ENCODE results near the gene ZNF598.

ZNF598 gene

DNA sequence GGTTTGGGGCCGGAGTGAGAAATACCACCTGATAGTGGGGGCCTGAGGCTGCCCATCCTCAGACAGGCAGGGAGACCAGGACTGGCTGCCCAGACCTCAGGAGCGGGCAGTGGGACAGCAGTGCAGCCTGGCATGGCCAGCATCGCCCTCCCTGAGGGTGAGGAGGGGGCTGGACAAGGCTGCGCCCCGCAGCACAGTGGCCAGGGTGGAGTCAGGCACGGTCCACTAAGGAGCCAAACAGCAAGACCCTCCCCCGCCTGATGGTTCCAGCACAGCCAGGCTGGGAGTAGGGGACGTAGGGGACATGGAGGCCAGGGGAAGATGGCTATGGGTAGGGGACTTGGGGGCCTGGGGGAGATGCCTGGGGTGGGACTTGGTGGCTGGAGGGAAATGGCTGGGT is 3.3 kb downstream of the ZNF598 start:
- DNase-seq = no peak
- ATAC-seq = no peak

DNA sequence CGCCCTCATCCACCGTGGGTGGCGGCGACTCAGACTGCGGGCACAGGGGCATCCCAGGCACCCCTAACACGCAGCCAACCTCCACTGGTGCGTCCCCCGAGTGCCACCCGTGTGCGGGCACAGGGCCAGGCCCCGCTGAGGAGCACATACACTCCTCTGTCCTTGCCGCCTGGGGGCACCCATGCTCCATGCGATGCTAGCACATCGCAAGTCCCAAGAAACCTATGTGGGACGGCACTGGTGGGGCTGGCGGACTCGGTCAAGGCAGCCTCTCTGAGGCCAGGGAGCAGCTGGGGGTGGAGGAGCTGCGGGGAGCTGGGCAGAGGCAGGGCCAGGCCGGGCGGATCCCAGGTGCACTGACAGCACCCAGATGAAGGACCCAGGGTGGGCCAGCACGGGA is 4.0 kb downstream of the ZNF598 start:
- no peak for ATAC-seq
- no peak for DNase-seq

DNA sequence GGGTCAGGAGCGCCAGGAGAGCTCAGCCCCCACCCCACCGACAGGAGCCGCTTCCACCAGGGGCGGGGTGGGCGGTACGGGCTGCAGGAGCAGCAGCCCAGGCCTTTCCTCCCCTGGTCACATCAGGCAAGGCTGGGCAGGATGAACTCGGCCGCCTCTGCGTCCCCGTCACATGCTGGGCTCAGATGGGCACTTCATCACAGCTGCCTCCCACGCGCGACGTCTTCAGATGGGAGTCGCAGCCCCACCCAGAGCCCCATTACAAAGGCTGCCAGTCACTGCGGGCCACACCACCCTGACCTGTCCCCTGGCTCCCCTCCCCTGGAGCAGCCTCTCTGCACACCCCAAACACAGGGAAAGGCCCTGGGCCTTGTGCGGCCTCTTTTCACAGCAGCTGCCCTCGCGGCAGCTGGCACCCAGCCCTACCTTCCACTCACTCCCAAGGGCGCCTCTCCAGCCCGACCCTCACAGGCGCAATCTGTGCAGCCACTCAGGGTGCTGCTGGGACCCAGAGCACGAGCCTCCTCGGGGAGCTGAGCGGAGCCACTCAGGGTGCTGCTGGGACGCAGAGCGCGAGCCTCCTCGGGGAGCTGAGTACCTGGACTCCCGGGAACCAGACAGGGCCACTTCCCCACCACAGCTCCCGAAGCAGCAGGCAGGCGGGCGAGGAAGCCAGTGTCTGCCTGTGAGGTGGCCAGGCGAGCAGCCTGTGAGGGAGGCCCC is 4.7 kb downstream of the ZNF598 start:
- ATAC-seq = no peak
- no peak for DNase-seq

DNA sequence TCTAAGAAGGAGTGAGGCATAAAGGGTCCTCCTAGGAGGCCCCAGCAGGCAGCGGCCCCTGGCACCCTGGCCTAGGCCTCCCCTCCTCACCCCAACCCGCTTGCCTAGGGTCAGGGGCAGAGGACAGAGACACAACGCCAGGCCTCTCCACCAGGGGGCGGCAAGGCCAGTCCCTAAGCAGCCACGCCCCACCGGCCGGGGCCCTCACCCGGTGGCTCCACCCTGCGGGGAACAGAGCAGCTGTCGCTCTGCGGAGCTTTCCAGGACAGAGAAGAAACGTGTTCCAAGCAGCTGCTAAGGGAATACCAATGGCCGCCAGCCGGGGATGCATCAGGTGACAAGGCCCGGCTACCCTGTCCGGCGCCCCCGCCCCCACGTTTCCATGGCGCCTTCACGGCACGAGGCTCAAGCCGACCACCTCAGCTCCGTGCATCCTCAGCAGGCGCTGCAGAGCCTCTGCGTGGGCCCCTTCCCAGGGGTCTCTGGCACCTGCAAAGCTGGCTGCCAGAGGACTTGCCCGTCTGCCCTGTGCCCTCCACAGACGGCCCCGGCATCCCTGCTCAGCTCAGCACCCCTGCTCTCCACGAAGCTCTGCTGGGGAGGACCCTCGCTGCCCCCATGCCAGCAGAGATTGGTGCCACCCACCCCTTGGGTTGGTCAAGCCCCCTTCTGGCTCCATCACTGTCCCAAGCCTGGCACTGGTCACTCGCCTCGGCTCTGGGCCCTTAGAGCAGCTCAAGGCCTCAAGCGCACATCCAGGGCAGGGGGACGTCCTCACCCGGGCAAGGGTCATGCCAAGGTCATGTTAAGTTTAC is 5.6 kb downstream of the ZNF598 start:
- ATAC-seq (peak; percentile 83), DNase-seq (peak; percentile 94)

- DNase-seq = no peak
- ATAC-seq = no peak
These were observed 6.3 kb downstream of the ZNF598 start for GRCh38 chr16:2003231-2003826.

- no peak for ATAC-seq
- no peak for DNase-seq
These were observed 7.0 kb downstream of the ZNF598 start for GRCh38 chr16:2002406-2003230.

- ATAC-seq (no peak), DNase-seq (no peak)
These were observed 7.9 kb downstream of the ZNF598 start for GRCh38 chr16:2001456-2002355.

- no peak for ATAC-seq
- DNase-seq = no peak
These were observed 8.6 kb downstream of the ZNF598 start for GRCh38 chr16:2001035-2001434.

DNA sequence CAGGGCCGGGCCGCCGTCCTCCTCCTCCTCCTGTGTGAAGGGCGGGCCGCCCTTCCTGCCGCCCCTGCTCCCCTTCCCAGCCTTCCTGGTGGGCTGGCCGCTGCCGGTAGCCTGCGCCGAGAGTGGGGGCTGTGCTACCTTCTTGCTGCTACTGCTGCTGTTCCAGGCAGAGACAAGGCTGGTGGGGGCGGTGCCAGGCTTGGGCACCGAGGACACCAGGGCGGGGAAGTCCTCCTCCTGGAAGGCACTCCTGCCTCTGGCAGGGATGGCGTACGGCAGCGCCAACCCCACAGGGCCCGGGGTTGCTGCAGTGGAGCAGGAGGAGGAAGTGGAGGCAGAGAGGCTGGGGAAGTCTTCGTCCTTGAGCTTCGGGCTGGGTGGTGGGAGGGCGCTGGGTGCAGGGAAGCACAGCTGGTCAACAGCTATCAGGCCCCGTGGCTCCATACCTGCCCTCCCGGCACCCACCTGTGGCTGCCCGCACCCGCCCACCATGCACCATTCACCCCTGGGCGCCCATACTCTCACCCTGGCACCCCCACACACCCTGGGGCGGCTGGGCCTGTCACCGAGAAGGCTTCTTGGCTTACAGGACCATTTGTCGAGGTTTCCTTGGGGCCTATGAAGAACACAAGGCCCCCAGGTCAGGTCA is 9.6 kb downstream of the ZNF598 start:
- no peak for ATAC-seq
- no peak for DNase-seq

DNA sequence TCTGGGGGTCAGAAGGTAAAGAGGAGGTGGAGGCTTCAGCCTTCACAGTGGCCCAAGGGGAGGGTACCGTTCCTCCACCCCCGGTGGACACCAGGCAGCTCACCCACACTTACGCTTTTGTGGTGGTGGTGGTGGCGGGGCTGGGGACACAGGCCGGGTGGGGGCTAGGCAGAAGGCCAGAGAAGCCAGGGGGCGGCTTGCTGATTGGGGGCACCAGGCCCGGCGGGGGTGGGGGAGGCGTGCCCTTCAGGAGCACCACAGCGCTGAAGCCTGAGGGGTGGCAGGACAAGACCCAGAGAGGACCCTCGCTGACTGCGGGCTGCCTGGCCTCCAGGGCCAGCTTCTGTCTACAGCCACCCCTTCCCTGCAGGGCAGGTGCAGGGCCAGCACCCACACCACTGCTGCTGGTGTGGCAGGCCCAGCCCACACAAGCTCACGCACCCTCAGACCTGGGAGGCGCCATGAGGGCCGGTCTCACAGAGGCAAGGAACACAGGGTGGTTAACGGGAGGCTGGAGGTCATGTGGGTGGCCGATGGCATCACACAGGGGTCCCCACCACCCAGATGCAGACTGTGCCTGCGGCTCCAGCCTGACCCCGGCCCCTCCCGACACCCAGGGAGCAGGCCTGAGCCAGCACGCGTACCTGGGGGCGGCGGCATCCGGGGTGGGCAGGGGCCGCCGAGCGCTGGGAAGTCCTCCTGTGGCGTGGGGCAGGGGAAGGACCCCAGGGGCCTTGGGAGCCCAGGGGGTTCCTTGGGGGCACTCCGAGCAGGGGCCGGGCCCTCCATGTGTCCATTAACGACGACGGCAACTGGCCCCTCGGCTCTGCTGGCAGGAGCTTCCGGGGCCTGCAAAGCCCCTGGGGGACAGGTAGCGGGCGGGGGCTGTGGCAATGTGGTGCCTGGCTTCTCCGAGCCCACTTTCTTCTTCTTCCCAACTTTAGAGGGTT is 10.5 kb downstream of the ZNF598 start:
- DNase-seq = no peak
- no peak for ATAC-seq

- no peak for DNase-seq
- ATAC-seq = no peak
These were observed 11.2 kb downstream of the ZNF598 start for GRCh38 chr16:1998360-1998835.

GRCh38 chr16:1997494-1998359 is 11.9 kb downstream of the ZNF598 start:
- DNase-seq (no peak), ATAC-seq (no peak)

GRCh38 chr16:1993731-1994131 is 15.9 kb downstream of the ZNF598 start:
- ATAC-seq (no peak), DNase-seq (no peak)

DNA sequence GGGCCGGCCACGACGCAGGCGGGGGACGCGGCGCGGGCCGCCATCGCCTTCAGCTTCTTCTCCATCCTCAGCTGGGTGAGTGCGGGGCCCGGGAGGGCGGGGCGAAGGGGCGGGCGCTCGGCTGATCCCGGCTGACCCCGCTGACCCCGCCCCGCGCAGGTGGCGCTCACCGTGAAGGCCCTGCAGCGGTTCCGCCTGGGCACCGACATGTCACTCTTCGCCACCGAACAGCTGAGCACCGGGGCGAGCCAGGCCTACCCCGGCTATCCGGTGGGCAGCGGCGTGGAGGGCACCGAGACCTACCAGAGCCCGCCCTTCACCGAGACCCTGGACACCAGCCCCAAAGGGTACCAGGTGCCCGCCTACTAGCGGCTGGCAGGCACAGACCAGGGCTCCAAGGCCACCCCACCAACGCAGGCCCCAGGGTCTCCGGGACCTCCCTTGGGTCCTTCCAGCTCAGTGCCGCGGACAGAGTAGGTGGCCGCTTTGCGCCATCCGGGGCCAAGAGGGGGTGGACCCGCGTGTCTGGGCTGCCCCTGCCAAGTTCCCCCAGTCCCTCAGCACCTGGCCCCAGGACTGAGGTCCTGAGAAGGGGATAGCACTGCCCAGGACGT is 16.8 kb downstream of the ZNF598 start:
- DNase-seq (no peak), ATAC-seq (no peak)

- ATAC-seq = peak; percentile 65
These were observed 17.5 kb downstream of the ZNF598 start for GRCh38 chr16:1991948-1992703.

DNA sequence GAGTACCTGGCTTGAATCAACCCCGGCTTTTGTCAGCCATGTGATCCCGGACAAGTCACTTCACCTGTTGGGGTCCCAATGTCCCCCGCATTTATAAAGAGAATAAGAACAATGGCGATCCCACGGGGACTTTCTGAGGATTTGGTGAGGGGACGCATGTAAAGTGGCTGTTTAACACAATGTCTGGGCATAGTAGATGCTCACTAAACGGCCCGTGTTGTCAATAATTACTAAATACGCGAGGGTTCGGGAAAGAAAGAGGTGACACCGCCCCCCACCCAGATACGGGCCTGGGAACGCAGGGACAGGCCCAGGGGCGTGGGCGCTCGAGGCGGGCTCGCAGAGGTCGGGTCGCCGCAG is 18.1 kb downstream of the ZNF598 start:
- ATAC-seq = no peak
- no peak for DNase-seq

More at GRCh38 chr16:1991948-1992703, 17.5 kb downstream of the ZNF598 start:
- DNase-seq = peak; percentile 98

GRCh38 chr16:1991135-1991551 is 18.5 kb downstream of the ZNF598 start:
- peak; percentile 69 for DNase-seq
- peak; percentile 38 for ATAC-seq

Measured in stimulated activated naive CD8-positive, alpha-beta T cell treated with anti-CD3 and anti-CD28 coated beads, Interleukin-15, Interleukin-2, amounts not matched to agents 100 U/mL and 50 U/mL, for 24 hours (primary cell).